Mucosa of gallbladder (tissue), 1 donor: ENCODE results near the gene TANC1. TPM values are rescaled to one million over a fixed set of nuclear protein-coding genes. Genes with fewer than 3 reads are reported as not detected.

Experiments
- DNase-seq: peaks from one replicate; pipeline ENCODE4 v3.0.0-alpha.2; 2020; ENCODE audit warnings: low spot score
- total RNA-seq: library from RNA; stranded (reverse); gene quantifications from one replicate; pipeline ENCODE4 v1.2.1, GENCODE V29; 2021
- donor health status: DM: no; HTN: no; CAD: no.

TANC1 gene
- total RNA-seq, 1 donor from 2014 or later: 40.1 TPM

DNA sequence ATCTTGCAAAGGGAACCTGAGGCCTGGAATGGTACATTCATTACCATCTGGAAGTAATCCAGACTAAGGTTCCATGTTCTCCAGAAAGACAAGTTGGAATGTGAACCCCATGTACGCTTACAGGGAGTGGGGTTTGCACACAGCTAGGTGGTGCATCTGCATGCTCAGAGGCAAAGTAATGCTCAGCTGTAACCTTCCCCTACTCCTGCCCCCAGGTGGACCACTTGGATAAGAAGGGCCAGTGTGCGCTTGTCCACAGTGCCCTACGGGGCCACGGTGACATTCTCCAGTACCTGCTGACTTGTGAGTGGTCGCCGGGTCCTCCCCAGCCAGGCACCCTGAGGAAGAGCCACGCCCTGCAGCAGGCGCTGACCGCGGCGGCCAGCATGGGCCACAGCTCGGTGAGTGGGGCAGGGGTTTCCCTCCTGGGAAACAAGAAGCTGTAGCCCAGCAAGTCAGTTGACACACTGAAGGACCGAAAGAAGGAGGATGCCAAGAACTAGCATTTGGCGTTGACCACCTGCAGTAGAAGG, 228.0 kb downstream of the TANC1 start:
- no peak for DNase-seq

DNA sequence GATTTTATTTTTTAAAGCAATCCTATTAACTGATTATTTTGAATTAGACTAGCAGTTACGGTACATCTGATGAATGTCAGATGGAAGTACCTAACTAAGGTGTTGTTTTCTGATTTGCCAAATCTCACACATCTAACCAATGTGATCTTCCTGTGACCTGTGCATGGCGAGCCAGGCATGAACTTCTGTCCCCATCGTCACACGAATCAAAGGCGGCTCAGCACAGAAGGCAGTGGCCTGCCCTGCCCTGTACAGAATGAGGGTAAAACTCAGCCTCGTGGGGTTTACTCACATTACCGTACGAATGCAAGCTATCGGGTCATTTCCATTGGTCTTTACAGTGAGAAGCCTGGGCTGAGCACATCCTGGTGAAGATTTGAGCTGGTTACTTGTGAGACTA, 230.8 kb downstream of the TANC1 start:
- no peak for DNase-seq

DNA sequence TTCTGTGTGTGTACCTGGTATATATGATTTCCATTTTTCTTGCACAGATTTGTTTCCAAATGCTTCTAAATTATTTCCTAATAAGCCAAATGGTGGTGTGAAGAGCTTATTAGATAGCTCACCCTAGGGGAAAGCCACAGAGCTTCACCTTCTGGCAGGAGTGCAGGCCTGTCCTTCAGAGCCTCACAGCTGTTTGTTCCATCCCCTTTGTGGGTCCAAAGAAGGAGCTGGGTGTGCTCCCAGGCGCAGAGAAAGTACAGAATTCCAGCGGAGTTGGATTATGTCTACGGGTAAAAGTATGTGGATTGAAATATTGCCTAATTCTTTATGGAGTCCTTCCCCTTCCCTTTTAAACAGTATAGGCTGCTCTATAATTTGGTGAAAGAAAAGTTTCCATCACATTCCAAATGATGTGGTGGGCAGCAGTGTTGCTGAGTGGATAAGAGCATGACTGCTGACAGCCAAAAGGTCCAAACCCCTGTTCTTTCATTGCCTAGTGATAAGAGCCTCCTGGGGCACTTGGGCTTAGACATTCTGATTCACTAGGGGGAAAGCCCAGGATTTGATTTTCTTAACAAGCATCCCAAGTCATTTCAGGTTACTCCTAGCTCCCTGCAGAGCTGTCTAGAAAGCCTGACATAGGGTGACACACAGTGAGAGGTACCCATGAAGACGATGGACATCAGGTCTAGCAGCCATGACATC, 231.5 kb downstream of the TANC1 start:
- no peak for DNase-seq

DNA sequence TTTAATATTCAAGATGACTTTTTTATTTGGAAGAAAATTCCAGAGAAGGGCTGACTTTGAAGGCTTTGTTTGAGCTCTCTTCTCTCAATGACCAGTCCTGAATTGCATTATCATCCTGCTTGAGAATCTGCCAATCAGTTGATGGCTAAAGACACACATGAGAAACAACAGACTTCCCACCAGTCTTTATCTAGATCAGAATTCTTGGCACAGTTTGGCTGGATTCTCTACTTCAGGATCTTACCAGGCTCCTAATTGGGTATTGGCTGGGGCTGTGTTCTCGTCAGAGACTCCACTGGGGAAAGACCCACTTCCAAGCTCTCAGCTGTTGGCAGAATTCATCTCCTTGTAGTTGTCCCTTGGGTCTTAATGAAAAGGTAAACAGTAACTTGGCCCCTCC, 232.1 kb downstream of the TANC1 start:
- no peak for DNase-seq

DNA sequence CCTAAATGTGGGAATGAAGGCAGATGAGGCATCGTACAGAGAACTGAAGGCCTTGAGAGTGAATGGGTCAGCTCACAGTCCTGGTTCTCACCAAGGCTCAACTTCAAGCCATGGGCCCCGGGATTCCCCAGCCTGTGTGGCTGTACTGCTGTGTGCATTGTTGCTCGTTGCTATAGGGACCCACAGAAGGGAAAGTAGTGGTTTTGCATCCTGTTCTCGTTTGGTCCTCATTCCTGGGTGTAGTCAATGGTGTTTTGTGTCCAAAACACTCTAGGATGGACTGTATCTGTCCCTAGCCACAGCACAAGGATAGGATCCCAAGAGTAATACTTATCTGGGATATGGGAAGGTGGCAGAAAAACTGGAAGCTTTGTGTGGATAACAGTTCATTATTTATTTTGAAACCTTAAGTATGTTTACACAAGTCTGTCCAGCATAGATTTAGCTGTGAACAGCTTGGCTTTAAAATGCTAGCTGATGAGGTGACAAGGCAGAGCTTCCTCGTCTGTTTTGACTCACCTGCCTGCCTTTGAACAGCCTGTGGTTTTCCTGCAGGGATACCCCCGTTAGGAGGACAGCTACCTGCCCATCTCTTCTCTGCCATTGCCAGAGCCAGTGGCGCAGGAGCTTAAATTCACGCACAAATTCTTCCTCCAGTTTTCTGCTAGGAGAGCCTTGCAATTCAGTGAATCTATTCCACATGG, 233.1 kb downstream of the TANC1 start:
- no peak for DNase-seq

DNA sequence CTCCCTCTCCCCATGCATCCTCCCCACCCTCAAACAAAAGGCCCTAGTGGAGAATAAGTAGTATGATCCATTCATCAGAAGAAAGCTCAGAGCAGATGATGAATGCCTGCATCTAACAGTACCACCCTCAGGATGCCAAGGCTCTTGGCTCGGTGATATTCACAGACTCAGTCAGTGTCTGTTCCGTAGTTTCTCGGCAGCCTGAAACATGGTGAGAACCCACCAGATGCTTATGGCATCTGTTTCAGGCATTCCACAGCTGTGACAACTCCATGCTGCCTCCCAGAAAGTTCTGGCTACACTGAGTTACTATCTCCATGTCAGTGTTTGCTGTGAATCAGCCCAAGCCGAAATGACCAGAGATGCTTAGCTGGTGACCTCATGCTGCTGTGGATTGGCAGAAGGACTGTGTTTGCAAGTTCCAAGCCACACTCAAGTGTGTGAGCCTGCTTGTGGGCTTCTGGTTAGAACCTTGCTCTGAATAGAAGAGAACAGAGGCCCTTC, 234.2 kb downstream of the TANC1 start:
- DNase-seq: peak; percentile 78

DNA sequence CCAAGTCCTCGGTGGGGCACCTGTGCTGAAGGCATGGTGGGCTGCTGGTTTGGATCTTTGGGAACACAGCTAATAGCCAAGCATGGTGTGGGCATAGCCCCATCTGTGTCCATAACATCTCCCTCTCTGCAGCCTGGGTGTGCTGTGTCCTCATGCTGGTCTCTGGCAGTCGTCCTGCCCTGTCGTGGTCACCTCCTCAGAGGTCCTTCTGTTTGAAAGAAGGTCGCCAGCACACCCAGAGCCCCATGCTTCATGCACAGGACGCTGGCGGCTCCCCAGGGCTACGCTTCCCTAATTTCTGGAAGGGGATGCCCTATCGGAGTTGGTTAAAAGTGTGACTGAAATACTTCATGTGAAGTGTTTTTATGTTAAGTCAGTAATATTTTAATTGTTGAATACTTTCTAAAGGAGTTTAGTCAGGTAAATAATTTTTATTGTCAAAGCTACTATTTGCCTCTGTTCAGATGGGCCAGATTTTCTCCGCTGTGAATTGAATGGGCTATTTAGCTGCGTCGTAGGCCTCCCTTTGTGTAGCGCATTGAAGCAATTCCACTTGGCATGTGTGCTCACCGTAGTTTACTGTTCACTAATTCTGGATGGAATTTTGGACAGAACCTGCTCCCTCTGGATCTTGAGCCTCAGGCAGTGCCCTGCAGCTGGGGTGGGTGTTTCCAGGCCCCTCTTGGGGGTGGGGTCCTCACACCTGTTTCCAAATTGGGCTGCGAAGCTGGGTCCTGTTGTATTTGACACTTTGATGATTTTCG, 236.1 kb downstream of the TANC1 start:
- DNase-seq: no peak

DNA sequence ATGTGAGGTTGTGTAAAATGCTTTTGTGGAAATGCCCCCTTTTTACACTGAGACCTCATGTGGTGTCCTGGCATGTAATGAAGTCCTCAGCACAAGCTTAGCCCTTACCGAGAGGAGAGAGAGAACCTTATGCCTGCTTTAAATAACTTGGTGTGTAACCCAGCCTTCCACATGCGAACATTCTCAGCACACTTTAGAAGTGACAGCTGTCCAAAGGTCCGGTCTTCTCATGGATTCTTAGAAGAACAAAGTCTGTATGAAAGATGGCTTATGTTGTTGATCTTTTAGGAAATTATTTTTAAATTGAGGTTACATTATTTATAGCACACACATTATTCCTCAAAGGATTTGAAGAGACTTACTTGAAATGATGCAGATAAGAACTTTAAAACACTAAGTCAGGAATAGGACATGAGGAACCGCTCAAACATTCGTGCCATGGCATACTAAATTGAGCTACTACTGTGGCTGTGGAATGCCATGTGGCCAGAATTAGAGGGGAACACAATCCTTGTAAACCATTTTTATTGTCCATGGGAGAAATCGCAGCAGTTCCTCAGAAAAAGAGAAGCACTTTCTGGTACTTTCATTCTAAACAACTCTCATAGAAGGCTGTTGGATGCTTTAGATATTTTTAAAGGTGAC, 238.4 kb downstream of the TANC1 start:
- DNase-seq: no peak

DNA sequence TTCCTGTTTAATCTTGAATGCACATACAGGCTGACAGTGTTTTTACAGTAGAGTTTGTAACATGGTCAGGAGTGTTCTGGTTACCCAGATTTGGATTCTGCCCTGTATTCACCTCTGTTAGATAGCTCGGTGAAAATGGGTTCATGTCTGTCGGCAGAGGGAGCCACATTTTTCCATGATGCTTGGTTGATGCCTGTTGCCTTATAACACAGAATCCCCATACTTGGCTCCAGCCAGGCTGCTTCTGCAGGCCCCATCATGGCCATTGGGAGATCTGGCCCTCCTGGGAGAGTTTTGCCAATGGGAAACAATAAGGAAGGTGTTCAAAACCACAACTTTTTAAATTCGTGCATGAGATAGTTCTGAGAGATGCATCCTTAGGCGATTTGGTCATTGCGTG, 240.0 kb downstream of the TANC1 start:
- no peak for DNase-seq

DNA sequence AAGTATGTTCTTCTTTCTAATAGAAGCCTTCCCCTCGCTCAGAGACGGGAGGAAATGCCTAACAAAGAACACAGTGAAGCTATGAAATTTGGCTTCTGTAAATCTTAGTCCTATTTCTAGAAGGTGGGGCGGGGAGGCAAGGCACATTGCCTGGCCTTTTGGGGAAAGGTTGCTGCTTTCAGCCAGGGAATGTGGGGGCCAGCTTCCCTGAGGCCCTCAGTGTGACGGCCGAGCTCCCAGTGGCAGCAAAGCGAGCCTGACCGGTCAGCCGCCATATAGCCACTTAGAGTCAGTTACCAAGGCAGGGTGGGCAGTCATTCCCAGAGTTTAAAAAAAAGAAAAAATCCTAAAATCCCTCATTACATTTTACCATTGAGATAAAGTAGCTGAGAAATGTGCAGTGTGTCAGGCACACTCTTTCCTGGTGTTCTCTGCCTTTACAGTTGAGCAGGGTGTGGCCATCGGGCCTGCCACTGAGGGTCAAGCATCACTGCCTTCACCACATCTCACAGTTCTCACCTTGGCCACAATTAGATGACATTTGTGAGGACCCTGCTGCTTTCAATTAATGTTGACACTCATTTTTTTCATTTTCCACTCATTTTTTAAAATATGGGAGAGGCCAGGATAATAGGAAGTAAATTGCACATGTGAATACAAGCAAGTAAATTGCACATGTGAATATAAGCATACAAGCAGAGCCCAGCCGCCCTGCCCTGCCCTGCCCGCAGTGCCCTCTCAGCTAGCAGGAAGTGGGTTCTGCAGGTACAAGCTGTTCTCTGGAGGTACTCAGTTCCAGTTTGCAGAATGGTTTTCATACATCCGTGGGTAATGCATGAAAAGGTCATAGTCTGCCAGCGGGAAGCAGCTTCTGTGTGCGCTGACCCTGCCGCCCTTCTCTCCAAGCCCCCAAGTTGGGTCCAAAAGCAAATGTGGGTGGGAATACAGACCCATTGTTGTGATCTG, 241.2 kb downstream of the TANC1 start:
- peak; percentile 36 for DNase-seq

DNA sequence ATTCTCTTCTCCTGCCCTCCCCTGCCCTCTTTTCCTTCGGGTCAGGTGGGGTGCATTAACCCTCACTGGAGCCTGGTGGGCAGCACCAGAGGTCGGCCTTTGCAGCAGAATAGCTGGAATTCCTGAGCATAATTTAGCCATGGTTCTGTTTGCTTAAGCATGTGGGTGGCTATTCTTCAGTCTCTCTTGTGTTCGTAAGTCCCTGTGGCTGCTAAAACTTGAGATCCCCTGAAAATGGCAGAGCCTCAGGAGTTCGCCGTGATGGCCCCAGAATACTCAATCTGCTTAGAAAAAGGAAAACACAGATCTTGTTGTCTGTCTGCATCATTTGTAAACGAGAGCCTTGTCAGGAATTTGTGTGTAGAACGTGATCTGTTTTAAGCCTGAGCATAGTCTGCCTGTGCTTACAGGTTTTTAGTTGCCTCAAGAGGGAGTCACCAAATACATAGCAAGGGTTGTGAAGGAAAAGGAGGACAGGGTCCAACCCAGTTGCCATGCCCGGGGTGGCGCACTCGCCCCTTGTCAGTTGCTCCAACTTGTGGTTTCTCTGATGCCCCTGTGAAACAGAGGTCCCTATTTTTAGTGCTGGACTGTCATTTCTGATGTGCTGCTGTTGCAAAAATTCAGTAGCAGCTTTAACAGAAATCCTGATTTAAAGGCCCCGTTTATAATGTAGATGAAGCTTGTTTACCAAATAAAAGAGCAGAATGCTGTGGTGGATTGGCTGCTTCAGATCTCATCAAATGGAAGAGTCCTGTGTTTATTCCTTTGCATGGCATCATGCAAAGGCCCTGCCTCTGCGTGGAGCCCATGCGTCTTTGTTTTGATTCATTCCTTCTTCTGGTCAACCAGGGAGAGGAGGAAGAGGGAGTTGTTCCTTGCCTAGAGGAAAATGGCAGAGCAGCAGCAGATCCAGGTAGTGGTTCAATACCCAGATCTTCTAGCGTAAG, 243.3 kb downstream of the TANC1 start:
- no peak for DNase-seq

DNA sequence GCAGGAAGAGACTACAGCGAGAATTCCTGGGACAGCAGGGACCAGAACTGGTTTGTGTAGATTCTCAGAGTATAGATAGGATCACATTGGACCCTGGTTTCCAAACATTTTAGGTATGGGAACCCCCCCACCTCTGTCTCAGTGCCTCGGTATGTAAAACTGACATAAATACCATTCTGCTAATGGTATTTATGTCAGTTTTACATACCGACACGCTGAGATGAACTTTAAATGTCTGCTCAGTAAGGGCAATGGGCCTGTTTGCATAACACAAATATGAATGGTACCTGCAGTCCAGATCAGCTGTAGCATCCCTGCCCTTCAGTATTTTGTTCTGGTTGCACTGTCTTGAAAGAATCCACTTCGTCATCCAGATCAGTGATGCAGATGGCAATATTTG, 244.9 kb downstream of the TANC1 start:
- DNase-seq: no peak

DNA sequence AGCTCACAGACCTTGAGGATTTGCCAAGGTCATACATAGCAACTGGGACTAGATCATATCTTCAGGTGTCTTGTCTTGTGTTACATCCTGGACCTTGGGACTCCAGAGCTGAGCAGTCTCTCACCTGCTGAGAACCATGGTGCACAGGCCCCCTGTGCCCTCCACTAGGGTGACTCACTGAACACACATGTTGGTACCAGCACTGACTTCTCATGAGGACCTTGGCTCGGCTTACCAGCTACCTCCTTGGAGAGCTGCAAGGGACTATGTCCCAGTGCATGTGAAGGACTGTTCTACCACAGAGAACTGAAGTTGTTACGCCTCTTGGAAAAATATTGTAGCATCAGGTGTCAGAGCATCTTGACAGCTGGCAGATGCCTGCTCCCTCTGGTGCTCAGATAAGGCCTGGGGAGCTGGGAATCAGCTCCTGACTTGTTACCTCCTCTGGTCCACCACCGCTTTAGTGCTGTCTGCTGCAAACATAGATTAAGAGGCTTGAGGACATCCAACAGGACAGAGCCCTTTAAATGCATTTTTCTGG, 246.0 kb downstream of the TANC1 start:
- no peak for DNase-seq

DNA sequence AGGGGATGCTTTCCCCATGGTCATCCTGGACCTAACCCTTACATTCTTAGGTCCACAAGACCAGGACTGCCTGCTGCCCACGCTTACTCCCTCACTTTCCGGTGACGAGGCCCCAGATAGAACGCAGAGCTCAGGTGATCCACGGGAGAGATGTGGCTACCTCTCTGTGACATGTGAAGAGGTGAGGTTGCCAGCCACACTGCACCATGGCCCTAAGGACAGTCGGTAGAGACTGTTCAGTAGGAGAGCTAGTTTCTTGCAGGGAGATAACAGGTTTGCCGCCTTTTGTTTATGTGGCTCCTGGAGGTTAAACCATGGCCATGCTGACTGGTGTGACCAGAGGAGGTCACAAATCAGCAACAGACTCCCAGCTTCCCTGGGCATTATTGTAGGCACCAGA, 246.7 kb downstream of the TANC1 start:
- DNase-seq: no peak

DNA sequence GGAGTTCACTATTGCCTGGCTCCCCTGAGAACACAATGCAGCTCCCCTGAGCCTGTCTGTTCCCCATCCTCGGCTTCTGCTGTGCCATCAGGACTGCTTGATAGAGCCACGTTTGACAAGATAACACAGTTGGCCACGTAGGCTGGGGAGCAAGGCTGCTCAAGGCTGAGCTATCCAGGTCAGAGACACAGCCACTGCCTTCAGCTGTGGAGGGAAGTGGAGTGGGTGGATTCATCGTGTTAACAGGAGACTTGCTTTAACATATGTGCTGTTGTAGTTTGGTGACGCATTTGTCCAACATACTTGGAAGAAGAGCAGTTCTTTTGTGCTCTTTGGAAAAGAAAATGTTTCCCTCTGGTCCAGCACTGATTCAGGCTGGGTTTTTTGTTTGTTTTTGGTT, 249.2 kb downstream of the TANC1 start:
- DNase-seq: no peak

DNA sequence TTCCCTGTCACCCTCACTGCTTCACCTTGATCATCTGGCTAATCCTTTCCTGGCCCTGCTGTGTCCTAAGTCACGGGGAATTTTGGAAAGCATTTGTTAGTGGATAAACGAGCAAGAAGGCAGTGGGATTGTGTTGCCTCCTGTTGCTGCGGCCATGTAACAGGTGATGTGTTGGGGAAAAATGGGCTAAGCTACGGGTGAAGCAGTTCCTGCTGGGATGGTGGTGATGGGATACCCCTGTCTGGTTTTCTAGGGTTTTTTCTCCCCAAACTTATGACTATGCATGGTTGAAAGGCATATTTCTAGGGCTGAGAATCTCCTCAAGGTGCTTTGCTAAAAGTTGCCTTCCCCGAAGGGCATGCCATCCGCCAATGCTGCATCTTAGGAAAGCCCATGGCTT, 249.9 kb downstream of the TANC1 start:
- no peak for DNase-seq

DNA sequence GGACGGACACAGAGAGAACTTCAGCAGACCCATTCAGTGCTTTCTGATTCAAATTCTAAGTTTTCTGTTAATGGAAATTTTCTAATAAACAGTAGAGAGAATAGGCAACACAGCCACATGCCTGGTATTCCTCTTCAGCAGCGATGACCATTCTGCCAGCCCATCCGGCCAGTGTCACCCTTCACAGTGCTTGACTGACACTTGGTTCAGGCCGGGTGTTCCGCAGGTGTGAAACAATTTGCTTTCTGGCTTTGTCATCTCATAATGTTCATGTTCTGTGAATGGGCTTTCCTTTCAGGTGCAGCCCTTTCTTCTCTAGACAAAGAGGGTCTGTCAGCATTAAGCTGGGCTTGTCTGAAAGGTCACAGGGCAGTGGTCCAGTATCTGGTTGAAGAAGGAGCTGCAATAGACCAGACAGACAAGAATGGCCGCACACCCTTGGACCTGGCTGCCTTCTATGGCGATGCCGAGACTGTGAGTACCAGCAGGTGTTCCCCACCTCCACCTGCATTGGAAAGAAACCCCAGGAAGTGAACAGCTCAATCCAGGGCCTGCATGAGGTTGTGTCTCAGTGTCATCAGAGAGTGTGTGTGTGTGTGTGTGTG, 251.1 kb downstream of the TANC1 start:
- DNase-seq: no peak

DNA sequence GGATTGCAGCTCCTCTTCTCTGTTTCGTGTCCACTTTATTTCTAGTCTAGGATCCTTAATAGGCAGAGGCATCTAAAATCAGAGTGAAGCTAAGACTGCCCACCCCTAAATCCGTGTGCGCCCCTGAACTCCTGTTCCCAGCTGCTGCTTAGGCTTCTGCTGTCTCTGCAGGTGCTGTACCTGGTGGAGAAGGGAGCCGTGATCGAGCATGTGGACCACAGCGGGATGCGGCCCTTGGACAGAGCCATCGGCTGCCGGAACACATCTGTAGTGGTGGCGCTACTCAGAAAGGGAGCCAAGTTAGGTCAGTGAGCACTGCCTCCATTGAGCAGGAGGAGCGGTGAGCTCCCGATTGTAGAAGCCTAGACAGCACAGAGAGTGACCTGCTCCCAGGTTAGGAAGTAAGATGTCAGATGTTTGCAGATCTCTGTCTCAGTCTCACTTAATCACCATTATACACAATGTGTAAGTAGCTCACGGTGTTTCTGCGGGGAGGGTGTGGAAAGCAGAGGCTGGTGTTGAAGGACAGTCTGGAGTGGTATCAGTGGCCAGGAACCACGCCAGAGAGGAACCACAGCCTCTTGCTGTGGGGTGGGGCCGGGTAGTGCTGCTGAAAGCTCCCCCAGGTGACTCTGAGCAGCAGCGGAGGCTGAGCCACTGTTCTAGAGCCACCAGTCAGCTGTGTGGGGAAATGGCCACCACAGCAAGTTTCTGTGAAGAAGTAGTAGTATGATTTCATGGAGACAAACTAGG, 255.8 kb downstream of the TANC1 start:
- DNase-seq: no peak
